DMS 273 (cell line): ENCODE measurements around the gene FUCA2.

Source experiments
- DNase-seq: peaks from one replicate; lab custom pipeline; 2025; ENCODE audit not compliant: unreplicated experiment; lab: John Stamatoyannopoulos, UW

The FUCA2 gene, protein sequence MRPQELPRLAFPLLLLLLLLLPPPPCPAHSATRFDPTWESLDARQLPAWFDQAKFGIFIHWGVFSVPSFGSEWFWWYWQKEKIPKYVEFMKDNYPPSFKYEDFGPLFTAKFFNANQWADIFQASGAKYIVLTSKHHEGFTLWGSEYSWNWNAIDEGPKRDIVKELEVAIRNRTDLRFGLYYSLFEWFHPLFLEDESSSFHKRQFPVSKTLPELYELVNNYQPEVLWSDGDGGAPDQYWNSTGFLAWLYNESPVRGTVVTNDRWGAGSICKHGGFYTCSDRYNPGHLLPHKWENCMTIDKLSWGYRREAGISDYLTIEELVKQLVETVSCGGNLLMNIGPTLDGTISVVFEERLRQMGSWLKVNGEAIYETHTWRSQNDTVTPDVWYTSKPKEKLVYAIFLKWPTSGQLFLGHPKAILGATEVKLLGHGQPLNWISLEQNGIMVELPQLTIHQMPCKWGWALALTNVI

GRCh38 chr6:143510991-143511891, at the start of gene FUCA2:
Gene FUCA2 (minus strand): TSS chr6:143511720. CDS start chr6:143511634, 86 bp downstream.
- DNase-seq, result peak; percentile 83

- DNase-seq, result no peak
Measured at GRCh38 chr6:143561105-143561704, 49.7 kb upstream of the FUCA2 start.

DNA sequence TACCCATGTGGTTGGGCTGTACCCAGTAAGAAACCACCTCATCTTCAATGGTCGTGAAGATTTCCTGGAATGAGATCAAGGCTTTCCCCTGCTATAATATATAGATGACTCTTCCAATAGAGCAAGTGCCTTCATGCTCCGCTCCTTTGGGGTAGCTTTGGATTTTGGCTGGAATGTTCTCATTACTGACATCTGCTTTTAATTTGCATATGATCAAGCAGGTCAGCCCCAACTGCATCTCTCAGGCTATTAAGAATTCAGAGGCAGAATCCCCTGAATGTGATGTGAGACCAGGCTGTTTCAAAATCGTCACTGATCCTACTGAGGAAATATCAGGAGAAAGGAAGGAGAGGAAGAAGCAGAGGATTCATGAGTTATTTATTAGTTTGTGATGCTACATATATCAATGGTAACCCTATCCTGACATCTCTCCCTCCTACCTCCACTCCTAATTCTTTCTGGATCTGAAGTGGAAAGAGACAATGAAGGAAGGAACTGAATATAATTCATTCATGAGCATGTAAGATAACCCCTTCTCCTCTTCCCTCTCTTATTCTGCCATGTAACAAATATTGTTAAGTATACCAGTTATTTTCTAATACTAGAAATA, 47.6 kb upstream of the FUCA2 start:
- DNase-seq, result no peak

DNA sequence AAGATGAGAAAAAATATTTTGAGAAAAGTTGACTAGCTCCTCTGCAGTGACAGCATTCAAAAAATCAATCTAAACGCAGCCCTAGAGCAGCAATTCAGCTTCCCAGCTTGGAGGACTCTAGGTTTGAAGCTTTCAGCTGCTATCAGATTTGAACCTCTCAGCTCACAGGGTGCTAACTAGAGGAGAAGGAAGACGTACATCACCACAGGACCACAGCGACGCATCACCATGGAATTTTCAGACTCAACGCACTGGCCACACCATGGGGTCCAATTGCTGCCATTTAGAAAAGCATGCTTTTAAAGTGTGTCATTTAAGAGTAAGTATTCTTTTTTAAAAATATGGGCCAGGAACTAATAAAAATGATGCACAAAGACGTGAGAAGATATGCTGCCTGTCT, 45.0 kb upstream of the FUCA2 start:
- no peak for DNase-seq

- no peak for DNase-seq
Measured at GRCh38 chr6:143555582-143555981, 44.1 kb upstream of the FUCA2 start.

GRCh38 chr6:143555071-143555492, 43.6 kb upstream of the FUCA2 start:
- DNase-seq, result no peak

DNA sequence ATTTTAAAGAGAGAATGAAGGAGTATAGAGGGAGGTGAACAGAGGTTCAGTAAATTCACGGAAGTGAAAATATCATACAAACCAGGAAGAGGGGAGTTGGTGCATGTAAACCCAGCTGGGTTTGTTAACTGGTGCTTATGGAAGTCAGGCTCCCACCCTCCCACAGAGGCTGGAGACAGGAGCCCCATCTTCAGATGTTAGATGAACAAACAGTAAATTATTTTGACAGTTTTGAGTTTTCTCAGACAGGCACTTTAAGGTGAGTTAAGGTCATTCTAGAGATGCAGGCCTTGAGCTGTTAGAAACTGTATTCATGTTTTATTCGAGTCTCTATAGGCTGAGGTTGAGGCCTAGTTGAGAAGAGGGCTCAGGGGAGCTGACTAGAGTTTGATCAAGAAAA, 41.8 kb upstream of the FUCA2 start:
- no peak for DNase-seq

- no peak for DNase-seq
Measured at GRCh38 chr6:143549949-143550268, 38.4 kb upstream of the FUCA2 start.

GRCh38 chr6:143549221-143549948, 37.9 kb upstream of the FUCA2 start:
- DNase-seq, result no peak

- no peak for DNase-seq
Measured at GRCh38 chr6:143546599-143546998, 35.1 kb upstream of the FUCA2 start.

DNA sequence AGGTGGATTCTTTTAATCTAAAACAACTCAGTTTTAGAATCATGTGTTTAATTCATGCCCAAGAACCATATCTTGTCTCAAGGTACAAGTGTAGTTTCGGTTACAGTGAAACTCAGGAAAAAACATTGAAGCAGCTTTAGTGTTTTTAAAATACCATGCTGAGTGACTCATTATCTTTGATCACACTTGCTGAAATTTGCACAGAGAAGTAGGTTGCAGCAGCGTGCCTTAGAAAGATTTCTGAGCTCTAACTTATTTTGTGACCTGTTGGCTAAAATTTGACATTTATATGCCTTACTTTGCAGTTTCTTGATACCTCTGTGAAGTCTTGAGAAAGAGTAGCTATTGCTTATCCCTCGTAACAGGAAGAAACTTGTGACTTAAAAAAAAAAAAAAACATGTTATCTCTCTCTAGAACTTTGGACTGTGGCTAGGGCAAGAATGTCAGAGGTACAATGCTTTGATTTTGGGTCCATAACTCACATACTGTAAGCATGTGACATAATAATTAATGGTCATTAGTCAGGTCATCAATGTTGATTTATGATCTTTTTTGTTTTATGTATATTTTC, 34.5 kb upstream of the FUCA2 start:
- no peak for DNase-seq

GRCh38 chr6:143545165-143545564, 33.6 kb upstream of the FUCA2 start:
- no peak for DNase-seq

DNA sequence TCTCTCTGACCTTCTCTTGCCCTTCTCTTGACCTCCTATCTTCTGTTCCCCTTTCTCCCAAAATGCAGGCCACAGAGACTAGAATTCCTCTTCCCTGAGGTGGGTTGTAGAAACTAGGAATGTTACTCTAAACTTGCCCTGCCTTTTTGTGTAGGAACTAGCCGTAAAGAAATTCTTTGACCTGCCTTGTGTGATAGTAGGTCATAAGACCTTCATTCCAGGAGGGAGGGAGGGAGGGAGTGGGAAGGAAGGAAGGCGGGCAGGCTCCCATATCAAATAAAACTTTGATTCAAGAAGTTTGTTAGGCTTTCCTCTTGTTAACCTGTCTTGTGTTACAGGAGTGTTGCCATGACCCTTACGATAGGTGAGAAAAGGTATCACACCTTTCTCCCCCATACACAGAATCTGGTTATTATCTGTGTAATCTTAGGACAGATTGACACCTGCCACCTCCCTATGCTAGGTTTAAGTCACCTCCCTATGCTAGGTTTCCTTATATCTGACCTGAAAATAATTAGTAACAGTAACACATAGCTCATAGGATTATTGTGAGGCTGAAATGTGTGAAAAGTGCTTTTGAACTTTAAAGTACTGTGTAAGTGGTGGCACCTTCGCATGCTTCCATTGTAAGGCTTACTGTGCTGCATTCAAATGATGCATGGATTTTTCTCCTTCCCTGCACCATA, 32.6 kb upstream of the FUCA2 start:
- DNase-seq, result no peak

- DNase-seq, result no peak
Measured at GRCh38 chr6:143543435-143543834, 31.9 kb upstream of the FUCA2 start.

GRCh38 chr6:143542888-143543287, 31.4 kb upstream of the FUCA2 start:
- no peak for DNase-seq

DNA sequence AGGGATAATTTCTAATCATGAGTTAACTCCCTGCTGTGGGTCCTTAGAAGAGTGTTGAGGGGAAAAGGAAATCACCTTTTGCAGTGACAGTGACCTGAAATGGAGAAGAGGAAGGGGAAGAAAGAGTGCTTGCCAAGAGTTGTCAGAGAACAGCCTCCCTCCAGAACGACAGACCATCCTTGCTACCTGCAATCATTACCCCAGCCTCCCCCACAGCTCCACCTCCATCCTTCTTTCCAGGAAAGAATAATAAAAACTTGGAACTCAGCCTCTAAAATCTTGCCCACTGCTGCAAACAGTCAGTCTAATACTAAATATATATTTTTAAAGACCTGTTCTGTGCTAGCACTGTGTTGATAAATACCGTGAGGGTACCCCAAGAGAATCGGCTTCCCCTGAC, 28.7 kb upstream of the FUCA2 start:
- DNase-seq, result no peak

DNA sequence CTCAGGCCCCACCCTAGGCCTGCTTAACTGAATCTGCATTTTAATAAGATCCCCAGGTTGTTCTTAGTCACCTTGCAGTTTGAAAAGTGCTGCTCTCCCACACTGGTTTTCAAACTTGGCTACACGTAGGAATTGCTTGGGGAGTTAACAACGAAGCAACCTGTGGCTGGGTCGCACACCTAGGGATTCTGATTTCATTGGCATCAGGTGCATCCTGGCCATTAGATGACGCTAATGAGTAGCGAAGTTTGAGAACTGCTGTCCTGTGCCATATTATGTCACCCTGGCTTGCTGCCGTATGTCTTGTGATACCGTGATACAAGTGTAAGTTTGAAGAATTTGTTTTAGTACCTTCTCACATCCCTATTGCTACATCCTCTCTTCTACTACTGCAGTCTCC, 28.2 kb upstream of the FUCA2 start:
- DNase-seq, result no peak

DNA sequence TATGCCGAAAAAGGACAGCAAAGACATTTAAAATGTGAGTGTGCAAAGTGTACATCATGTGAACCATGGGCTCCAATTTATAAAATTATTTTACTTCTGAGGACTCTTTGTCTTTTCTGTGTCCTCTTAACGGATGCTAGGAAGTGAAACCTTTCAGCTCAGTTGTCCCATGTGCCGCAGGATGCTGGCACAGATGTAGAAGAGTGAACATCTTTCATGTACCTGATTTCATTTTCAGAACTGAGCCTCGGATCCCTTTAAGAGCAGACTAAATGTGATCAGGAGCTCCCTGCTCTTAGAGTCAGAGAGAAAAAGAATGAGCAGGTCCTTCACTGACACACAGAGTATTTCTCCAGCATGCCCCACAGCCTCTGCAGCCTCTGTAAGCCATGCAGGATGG, 27.6 kb upstream of the FUCA2 start:
- no peak for DNase-seq

GRCh38 chr6:143538374-143538773, 26.9 kb upstream of the FUCA2 start:
- no peak for DNase-seq
